ENCODE results near the gene SGPL1.

Gene SGPL1

GRCh38 chr10:70927189-70927943, 111.6 kb downstream of the SGPL1 start:
- no peak for FAIRE-seq

- FAIRE-seq = no peak
Observed at GRCh38 chr10:70928140-70928539, 112.4 kb downstream of the SGPL1 start.

- FAIRE-seq = no peak
Observed at GRCh38 chr10:70930263-70931000, 114.7 kb downstream of the SGPL1 start.

Data from G401.6 (cell line).